Gastrocnemius medialis (tissue), 4 donors: ENCODE measurements around the gene LMO7.

Experiments
- CTCF ChIP-seq, 5 experiments: fragments of 450-650 bp in 3 of 5; fragments of 200-600 bp in 2 of 5; sonication (generic) in 2 of 5; IDR thresholded peaks in 4 of 5; conservative IDR thresholded peaks in 1 of 5; 1 replicate in 4 of 5; 2 replicates in 1 of 5; pipeline ENCODE4 v1.5.1; 2016 to 2019; ENCODE audit warnings: antibody characterized with exemption in 5 of 5, mild to moderate bottlenecking in 3 of 5, moderate library complexity in 3 of 5
- POLR2A ChIP-seq, 2 donors: fragments of 450-650 bp; IDR thresholded peaks; one replicate each; pipeline ENCODE4 v1.6.1; 2017; ENCODE audit warnings: antibody characterized with exemption in 2 of 2, mild to moderate bottlenecking in 2 of 2, moderate library complexity in 2 of 2

DNA sequence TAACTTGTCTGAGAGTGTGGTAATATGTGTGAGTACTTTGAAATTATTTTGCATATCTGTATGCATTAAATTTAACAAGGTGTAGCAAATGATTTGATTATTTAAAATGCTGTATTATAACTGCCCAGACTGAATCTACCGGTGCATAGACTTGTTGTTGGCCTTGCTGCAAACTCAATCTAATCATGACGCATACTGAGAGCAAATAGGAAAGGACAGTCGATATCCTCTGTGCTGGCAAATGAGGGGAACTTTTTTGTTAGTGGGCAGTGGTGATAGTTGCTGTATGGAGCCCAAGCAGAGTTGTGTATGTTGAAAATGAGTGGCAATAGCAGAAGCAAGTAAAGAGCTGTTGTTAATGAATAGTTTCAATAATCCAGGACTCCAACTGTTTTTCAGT, 127.4 kb downstream of the LMO7 start:
- TF ChIP-seq CTCF (IDR thresholded peaks at IDR 0.05 in 4 of 5, conservative IDR thresholded peaks at IDR 0.05 in 1 of 5) (no peak), POLR2A (IDR thresholded peaks at IDR 0.05) (no peak)
